ENCODE measurements around the gene MON1A. TPM values are rescaled to one million over a fixed set of nuclear protein-coding genes. Genes with fewer than 3 reads are reported as not detected.

MON1A gene
- total and polyA plus RNA-seq, 10 of the 15 experiments (the other 5 are each of a cell fraction or from before 2014, with no cell fraction given) = 1.3 to 10.5 (median 7.7) TPM

GRCh38 chr3:49906073-49906743 is 23.4 kb downstream of the MON1A start (continued):
- TF ChIP-seq, protein P1, sequence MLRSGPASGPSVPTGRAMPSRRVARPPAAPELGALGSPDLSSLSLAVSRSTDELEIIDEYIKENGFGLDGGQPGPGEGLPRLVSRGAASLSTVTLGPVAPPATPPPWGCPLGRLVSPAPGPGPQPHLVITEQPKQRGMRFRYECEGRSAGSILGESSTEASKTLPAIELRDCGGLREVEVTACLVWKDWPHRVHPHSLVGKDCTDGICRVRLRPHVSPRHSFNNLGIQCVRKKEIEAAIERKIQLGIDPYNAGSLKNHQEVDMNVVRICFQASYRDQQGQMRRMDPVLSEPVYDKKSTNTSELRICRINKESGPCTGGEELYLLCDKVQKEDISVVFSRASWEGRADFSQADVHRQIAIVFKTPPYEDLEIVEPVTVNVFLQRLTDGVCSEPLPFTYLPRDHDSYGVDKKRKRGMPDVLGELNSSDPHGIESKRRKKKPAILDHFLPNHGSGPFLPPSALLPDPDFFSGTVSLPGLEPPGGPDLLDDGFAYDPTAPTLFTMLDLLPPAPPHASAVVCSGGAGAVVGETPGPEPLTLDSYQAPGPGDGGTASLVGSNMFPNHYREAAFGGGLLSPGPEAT (IDR thresholded peaks at IDR 0.05; ENCODE audit: low read depth) = no peak
- TF ChIP-seq ATF7 (IDR thresholded peaks at IDR 0.05; ENCODE audit: low read depth) = no peak
- no peak for TF ChIP-seq NR2C2 (IDR thresholded peaks at IDR 0.05; ENCODE audit: borderline replicate concordance, control insufficient read depth, insufficient read length, low read depth)
- TF ChIP-seq NR2C1 (IDR thresholded peaks at IDR 0.05) = no peak
- TF ChIP-seq SUPT20H (IDR thresholded peaks at IDR 0.05; ENCODE audit: borderline replicate concordance, control insufficient read depth, low read depth, low read length) = no peak
- TF ChIP-seq NR2F1 (conservative IDR thresholded peaks at IDR 0.05) = no peak
- no peak for TF ChIP-seq IRF3 (IDR thresholded peaks at IDR 0.05)
- no peak for TF ChIP-seq SUZ12 (IDR thresholded peaks at IDR 0.05; ENCODE audit: unreplicated experiment)
- TF ChIP-seq, protein P2, sequence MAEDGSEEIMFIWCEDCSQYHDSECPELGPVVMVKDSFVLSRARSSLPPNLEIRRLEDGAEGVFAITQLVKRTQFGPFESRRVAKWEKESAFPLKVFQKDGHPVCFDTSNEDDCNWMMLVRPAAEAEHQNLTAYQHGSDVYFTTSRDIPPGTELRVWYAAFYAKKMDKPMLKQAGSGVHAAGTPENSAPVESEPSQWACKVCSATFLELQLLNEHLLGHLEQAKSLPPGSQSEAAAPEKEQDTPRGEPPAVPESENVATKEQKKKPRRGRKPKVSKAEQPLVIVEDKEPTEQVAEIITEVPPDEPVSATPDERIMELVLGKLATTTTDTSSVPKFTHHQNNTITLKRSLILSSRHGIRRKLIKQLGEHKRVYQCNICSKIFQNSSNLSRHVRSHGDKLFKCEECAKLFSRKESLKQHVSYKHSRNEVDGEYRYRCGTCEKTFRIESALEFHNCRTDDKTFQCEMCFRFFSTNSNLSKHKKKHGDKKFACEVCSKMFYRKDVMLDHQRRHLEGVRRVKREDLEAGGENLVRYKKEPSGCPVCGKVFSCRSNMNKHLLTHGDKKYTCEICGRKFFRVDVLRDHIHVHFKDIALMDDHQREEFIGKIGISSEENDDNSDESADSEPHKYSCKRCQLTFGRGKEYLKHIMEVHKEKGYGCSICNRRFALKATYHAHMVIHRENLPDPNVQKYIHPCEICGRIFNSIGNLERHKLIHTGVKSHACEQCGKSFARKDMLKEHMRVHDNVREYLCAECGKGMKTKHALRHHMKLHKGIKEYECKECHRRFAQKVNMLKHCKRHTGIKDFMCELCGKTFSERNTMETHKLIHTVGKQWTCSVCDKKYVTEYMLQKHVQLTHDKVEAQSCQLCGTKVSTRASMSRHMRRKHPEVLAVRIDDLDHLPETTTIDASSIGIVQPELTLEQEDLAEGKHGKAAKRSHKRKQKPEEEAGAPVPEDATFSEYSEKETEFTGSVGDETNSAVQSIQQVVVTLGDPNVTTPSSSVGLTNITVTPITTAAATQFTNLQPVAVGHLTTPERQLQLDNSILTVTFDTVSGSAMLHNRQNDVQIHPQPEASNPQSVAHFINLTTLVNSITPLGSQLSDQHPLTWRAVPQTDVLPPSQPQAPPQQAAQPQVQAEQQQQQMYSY (CRISPR knock-in tag; IDR thresholded peaks at IDR 0.05) = no peak
- TF ChIP-seq POLR2AphosphoS5 (IDR thresholded peaks at IDR 0.05; ENCODE audit: low read length) = no peak
- peak; percentile 77; the same call in 1 of the 2 replicates for TF ChIP-seq SPI1 (IDR thresholded peaks at IDR 0.05; ENCODE audit: borderline replicate concordance, insufficient read depth, low read depth, low read length)
- peak; percentile 70 for TF ChIP-seq IKZF1 (conservative IDR thresholded peaks at IDR 0.05)
- no peak for TF ChIP-seq NFYA (IDR thresholded peaks at IDR 0.05; ENCODE audit: borderline replicate concordance, low read depth, low read length)
- no peak for TF ChIP-seq TBL1XR1 (IDR thresholded peaks at IDR 0.05; ENCODE audit: low read depth, low read length)
- TF ChIP-seq EP300 (IDR thresholded peaks at IDR 0.05; ENCODE audit: borderline replicate concordance in 1 of 2, control insufficient read depth in 1 of 2, low read depth in 2 of 2, low read length in 2 of 2) = no peak
- peak; percentile 72 for TF ChIP-seq RAD21 (IDR thresholded peaks at IDR 0.05; ENCODE audit: insufficient read depth, low read depth, low read length)
- no peak for TF ChIP-seq IRF5 (IDR thresholded peaks at IDR 0.05; ENCODE audit: borderline replicate concordance)
- no peak for TF ChIP-seq CREB1 (IDR thresholded peaks at IDR 0.05; ENCODE audit: low read depth)
- peak; percentile 39 to 63; a peak in 2 of 4 replicates for TF ChIP-seq IKZF2 (IDR thresholded peaks at IDR 0.05)
